Osteoblast (primary cell): ENCODE measurements around the gene DUSP22. TPM values are rescaled to one million over a fixed set of nuclear protein-coding genes. Genes with fewer than 3 reads are reported as not detected.
A peak's percentile ranks its signal among the peaks of the same experiment; 100 is the strongest.

Source experiments
- DNase-seq: peaks from one replicate; pipeline ENCODE4 v3.0.0; 2011; ENCODE audit warnings: low spot score, mixed read lengths; ENCODE audit not compliant: insufficient read length; ENCODE audit errors: missing footprints
- H2AFZ ChIP-seq: 2 replicates; pipeline ENCODE4 v1.6.0; 2011; ENCODE audit warnings: mild to moderate bottlenecking, low read length
- H3K27ac ChIP-seq: 2 replicates; pipeline ENCODE4 v1.5.1; 2011; ENCODE audit warnings: mild to moderate bottlenecking, low read depth, low read length, moderate library complexity
- H3K27me3 ChIP-seq: 2 replicates; pipeline ENCODE4 v1.6.0; 2012; ENCODE audit warnings: mild to moderate bottlenecking, control low read depth, inconsistent platforms, low read length, moderate library complexity; ENCODE audit not compliant: insufficient read depth
- H3K36me3 ChIP-seq: 2 replicates; pipeline ENCODE4 v1.5.1; 2011; ENCODE audit warnings: mild to moderate bottlenecking, low read length, control low read depth, moderate library complexity; ENCODE audit not compliant: insufficient read depth
- H3K4me1 ChIP-seq: 2 replicates; pipeline ENCODE4 v1.5.1; 2011; ENCODE audit warnings: mild to moderate bottlenecking, low read length, control low read depth, moderate library complexity; ENCODE audit not compliant: insufficient read depth
- H3K4me2 ChIP-seq: 2 replicates; pipeline ENCODE4 v1.6.0; 2011; ENCODE audit warnings: mild to moderate bottlenecking, low read length; ENCODE audit not compliant: insufficient read depth
- H3K4me3 ChIP-seq: fragments of 200-600 bp; sonication (generic); 3 replicates; pipeline ENCODE4 v1.5.1; 2012; ENCODE audit warnings: mild to moderate bottlenecking, low read length, inconsistent platforms; ENCODE audit not compliant: insufficient read depth
- H3K79me2 ChIP-seq: 2 replicates; pipeline ENCODE4 v1.6.0; 2012; ENCODE audit warnings: mild to moderate bottlenecking, low read length, control low read depth, inconsistent platforms; ENCODE audit not compliant: insufficient read depth
- H3K9me3 ChIP-seq: 2 replicates; pipeline ENCODE4 v1.5.1; 2011; ENCODE audit warnings: low read depth, low read length, control low read depth
- H4K20me1 ChIP-seq: 2 replicates; pipeline ENCODE4 v1.6.0; 2012; ENCODE audit warnings: mild to moderate bottlenecking, low read length, control low read depth; ENCODE audit not compliant: insufficient read depth
- total RNA-seq: library from RNA; depleted of rRNA; stranded (reverse); fragments of >200 nt; gene quantifications from 2 replicates; pipeline ENCODE4 v1.2.3, GENCODE V29; 2012
- TF ChIP-seq, protein P1 (sequence below): IDR thresholded peaks from 2 replicates; pipeline ENCODE4 v1.5.1; 2011; ENCODE audit warnings: mild to moderate bottlenecking, low read depth, low read length, moderate library complexity; ENCODE audit errors: extremely low read depth

Gene DUSP22
- total RNA-seq, 1 donor, result 18.1 TPM

DNA sequence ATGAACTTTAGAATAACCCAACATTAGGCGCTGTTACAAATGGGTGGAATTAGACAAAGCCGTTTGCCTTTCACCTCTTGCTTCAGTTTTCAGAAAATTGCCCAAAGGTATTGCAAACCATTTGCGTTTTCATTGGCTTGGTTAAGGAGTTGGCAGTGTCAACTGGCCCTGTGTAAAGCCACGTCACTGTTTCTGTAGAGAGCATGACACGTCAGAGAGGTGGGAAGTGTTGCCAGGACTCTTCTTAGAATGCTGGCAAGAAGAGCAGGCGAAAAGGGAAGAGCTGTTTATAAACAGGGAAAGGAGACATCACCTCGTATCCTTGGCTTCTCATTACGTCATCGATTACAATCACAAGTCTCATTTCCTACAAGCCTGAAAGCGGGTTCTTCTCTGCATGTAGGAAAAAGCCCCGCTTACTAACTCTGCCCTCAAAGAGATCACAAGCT, 95.0 kb downstream of the DUSP22 start:
- Histone ChIP-seq H3K79me2 (no peaks in the 10 kb centered on the region), H2AFZ (no peak overlapping the region), H3K4me2 (no peak overlapping the region), H3K4me3 (no peak overlapping the region), H3K9me3 (no peaks in the 10 kb centered on the region), H3K27me3 (peaks cover 45% of the 10 kb centered on the region), H3K27ac (no peak overlapping the region), H4K20me1 (no peaks in the 10 kb centered on the region), H3K36me3 (no peaks in the 10 kb centered on the region), H3K4me1 (peaks cover 3% of the 10 kb centered on the region)
- TF ChIP-seq, protein P1, sequence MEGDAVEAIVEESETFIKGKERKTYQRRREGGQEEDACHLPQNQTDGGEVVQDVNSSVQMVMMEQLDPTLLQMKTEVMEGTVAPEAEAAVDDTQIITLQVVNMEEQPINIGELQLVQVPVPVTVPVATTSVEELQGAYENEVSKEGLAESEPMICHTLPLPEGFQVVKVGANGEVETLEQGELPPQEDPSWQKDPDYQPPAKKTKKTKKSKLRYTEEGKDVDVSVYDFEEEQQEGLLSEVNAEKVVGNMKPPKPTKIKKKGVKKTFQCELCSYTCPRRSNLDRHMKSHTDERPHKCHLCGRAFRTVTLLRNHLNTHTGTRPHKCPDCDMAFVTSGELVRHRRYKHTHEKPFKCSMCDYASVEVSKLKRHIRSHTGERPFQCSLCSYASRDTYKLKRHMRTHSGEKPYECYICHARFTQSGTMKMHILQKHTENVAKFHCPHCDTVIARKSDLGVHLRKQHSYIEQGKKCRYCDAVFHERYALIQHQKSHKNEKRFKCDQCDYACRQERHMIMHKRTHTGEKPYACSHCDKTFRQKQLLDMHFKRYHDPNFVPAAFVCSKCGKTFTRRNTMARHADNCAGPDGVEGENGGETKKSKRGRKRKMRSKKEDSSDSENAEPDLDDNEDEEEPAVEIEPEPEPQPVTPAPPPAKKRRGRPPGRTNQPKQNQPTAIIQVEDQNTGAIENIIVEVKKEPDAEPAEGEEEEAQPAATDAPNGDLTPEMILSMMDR, result no peak
- DNase-seq, result peak; percentile 82

DNA sequence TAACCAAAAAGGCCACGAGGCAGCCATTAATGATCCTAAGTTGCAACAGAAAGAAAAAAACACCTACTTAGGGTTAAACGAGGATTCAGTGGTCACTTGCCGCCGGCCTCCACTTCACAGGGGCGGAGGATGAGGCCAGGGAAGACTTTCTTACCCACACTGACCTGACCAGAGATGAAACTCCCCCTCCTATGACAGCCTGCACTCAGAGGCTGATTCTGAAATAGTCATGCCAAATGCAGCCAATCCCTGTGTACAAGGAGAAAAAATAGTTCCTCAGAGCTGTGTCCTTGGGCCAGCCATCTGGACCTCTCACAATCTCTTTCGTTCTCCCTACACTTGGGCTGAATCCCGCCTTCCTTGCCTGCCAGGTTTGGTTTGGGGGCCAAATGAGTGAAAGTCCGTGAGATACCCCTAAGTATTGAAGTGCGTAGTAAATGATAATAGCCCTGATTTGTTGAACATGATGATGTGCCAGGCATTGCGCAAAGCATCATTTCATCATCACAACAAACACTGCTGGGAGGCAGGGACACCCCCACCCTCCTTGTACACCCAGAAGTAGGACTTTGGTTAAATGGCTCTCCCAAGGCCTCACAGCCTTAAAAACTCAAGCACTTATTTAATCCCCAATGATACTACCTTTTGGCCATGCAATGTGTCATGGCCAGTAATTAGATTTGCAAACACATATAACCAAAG, 96.1 kb downstream of the DUSP22 start:
- Histone ChIP-seq H3K27me3 (peaks cover 51% of the 10 kb centered on the region), H3K36me3 (no peaks in the 10 kb centered on the region), H3K9me3 (no peaks in the 10 kb centered on the region), H3K4me2 (no peak overlapping the region), H4K20me1 (no peaks in the 10 kb centered on the region), H3K4me1 (peaks cover 3% of the 10 kb centered on the region), H2AFZ (no peak overlapping the region), H3K27ac (no peak overlapping the region), H3K4me3 (no peak overlapping the region), H3K79me2 (no peaks in the 10 kb centered on the region)
- peak; percentile 39 for DNase-seq
- TF ChIP-seq, protein P1, result no peak

DNA sequence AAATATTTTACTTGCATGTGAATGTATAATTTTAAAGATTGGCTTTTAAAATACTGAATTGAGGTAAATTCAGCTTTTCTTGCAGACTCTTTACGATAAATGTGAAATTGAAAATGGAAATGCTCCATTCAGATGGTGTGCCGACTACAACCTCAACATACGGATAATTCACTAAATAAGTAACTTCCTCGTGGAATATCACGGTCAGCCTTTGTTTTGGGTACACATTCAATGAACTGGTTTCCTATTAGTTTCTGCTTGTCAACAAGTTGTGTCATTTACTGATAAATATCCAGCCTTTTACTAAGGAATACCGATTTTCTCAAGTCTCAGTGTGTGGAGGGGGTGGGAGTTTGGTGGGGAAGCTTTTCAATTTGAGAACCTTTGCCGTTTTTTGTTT, 96.9 kb downstream of the DUSP22 start:
- Histone ChIP-seq H3K4me2 (no peak overlapping the region), H4K20me1 (no peaks in the 10 kb centered on the region), H3K4me1 (peaks cover 3% of the 10 kb centered on the region), H2AFZ (no peak overlapping the region), H3K79me2 (no peaks in the 10 kb centered on the region), H3K36me3 (no peaks in the 10 kb centered on the region), H3K9me3 (no peaks in the 10 kb centered on the region), H3K27me3 (peaks cover 58% of the 10 kb centered on the region), H3K27ac (no peak overlapping the region), H3K4me3 (no peak overlapping the region)
- DNase-seq, result peak; percentile 68
- TF ChIP-seq, protein P1, result no peak

DNA sequence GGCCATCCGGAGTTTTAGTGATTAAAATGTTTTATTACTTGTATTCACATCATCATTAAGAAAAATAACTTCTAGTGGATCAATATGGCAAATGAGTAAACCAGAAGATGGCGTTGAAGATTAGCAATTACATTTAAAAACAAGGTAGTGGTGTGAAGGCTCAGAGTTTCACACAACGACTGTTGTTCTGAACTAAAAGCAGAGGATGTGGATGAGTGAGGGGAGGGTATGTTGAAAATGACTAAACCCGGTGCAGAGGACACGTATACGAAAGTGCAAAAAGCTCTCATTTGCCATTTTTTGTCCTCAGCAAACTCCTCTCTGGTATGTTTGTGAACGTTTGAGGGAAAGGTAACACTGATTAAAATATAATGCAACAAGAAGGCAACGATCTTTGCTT, 97.3 kb downstream of the DUSP22 start:
- Histone ChIP-seq H3K9me3 (no peaks in the 10 kb centered on the region), H3K27me3 (peaks cover 63% of the 10 kb centered on the region)

More for the DNA sequence above, 97.3 kb downstream of the DUSP22 start:
- no peak overlapping the region for H3K4me3 ChIP-seq
- DNase-seq, result peak; percentile 83
- no peak overlapping the region for H3K27ac ChIP-seq
- H4K20me1 ChIP-seq, result no peaks in the 10 kb centered on the region
- no peaks in the 10 kb centered on the region for H3K36me3 ChIP-seq
- no peaks in the 10 kb centered on the region for H3K79me2 ChIP-seq
- no peak overlapping the region for H2AFZ ChIP-seq
- H3K4me2 ChIP-seq, result no peak overlapping the region
- peaks cover 3% of the 10 kb centered on the region for H3K4me1 ChIP-seq
- TF ChIP-seq, protein P1, result no peak
